Uterus (tissue), 2 donors: Measurements from ENCODE around the gene C6orf132.

Source experiments
- POLR2A ChIP-seq, 2 donors: fragments of 450-650 bp; IDR thresholded peaks; one replicate each; pipeline ENCODE4 v1.6.1; 2016; ENCODE audit warnings: antibody characterized with exemption in 2 of 2, mild to moderate bottlenecking in 1 of 2, moderate library complexity in 1 of 2
- TF ChIP-seq, protein P1 (sequence below), 4 experiments: fragments of 200-600 bp in 2 of 4; fragments of 450-650 bp in 2 of 4; sonication (generic) in 2 of 4; IDR thresholded peaks; one replicate each; pipeline ENCODE4 v1.5.1; 2016 to 2019; ENCODE audit warnings: antibody characterized with exemption in 4 of 4, mild to moderate bottlenecking in 2 of 4, moderate library complexity in 1 of 4

DNA sequence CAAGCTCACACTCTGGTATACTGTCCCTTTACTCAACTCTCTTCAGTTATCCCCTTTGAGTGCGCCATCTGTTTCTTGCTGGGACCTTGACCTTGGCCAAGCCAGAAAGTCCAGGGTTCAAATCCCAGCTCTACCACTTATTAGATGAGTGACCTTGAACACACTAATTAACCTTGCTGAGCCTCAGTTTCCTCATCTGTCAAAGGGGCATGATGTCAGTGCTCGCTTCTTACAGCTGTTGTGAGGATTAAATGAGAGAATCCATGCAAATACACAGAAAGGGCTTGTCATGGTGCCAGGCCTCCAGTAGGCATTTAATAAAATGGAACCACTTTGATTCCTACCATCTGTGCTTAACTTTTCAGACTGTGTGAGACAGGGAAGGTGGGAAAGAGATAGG, 34.3 kb downstream of the C6orf132 start:
- TF ChIP-seq, protein P1, sequence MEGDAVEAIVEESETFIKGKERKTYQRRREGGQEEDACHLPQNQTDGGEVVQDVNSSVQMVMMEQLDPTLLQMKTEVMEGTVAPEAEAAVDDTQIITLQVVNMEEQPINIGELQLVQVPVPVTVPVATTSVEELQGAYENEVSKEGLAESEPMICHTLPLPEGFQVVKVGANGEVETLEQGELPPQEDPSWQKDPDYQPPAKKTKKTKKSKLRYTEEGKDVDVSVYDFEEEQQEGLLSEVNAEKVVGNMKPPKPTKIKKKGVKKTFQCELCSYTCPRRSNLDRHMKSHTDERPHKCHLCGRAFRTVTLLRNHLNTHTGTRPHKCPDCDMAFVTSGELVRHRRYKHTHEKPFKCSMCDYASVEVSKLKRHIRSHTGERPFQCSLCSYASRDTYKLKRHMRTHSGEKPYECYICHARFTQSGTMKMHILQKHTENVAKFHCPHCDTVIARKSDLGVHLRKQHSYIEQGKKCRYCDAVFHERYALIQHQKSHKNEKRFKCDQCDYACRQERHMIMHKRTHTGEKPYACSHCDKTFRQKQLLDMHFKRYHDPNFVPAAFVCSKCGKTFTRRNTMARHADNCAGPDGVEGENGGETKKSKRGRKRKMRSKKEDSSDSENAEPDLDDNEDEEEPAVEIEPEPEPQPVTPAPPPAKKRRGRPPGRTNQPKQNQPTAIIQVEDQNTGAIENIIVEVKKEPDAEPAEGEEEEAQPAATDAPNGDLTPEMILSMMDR (IDR thresholded peaks at IDR 0.05), result no peak
- no peak for TF ChIP-seq POLR2A (IDR thresholded peaks at IDR 0.05)
